Central memory CD8-positive, alpha-beta T cell (primary cell): ENCODE data around the gene GP1BB.

ENCODE experiments used
- ATAC-seq: fragments of 150-1000 bp; cut with Tn5 transposase; replicated peaks from 2 replicates; pipeline ENCODE4 v1.10.0; 2022; ENCODE audit warnings: mild to moderate bottlenecking, moderate FRiP score, moderate number of reproducible peaks; ENCODE audit not compliant: poor library complexity, severe bottlenecking; ENCODE audit errors: extremely low read depth
- DNase-seq, 2 donors: peaks; one replicate each; pipeline ENCODE4 v3.0.0; 2021; ENCODE audit warnings: low spot score in 2 of 2
- H3K27ac Mint-ChIP-seq: one replicate; pipeline ENCODE4 v1.8.0; 2022; ENCODE audit warnings: low read depth, mild to moderate bottlenecking, moderate library complexity, mixed read lengths
- H3K27me3 Mint-ChIP-seq: one replicate; pipeline ENCODE4 v1.8.0; 2022; ENCODE audit warnings: mixed read lengths
- H3K36me3 Mint-ChIP-seq: one replicate; pipeline ENCODE4 v1.8.0; 2022; ENCODE audit warnings: mild to moderate bottlenecking, moderate library complexity, mixed read lengths; ENCODE audit not compliant: insufficient read depth
- H3K4me1 Mint-ChIP-seq: one replicate; pipeline ENCODE4 v1.8.0; 2022; ENCODE audit warnings: mixed read lengths
- H3K4me3 Mint-ChIP-seq: one replicate; pipeline ENCODE4 v1.8.0; 2022; ENCODE audit warnings: mild to moderate bottlenecking, moderate library complexity, mixed read lengths
- H3K9me3 Mint-ChIP-seq: one replicate; pipeline ENCODE4 v1.8.0; 2022; ENCODE audit warnings: mixed read lengths

Gene GP1BB

DNA sequence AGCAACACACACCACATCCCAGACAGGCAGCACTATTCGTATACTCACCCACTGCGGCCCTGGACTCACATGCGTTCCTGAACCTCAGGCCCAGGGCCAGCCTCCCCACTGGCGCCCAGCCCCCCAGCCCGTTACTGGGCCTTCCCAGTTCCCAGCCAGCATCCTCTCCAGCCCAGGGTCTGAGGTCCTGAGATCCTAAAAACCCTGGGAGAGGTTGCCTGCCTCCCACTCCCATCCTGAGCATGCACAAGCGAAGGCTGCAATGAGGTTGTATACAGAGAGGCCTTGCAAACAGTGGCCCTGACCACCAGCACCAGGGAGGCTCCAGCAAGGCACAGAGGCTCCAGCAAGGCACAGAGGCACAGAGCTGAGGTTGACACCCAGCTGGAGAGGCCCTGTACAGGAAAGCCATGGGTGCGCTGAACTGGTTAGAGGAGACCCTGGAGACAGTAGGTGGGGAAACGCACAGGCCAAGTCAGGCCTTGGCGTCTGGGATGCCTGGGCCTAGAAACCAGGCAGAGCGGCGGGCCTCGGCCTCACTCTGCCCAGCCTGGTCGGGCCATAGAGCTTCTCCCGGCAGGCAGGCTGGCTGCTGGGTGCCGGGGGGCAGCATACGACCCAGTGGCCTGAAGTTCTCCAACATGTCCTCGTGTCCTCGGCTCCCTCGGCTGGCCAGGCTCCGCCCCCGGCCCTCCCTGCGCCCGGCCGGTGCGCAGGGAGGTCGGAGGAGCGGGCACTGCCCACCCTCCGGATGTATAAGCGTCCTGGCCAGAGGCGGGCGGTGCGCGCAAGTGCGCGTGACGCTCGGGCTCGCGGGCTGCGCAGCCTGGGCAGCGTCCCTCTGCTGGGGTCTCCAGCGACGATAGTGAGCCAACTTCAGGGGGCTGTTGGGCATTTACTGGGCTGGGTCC is 34.9 kb downstream of the GP1BB start:
- no peak for ATAC-seq
- Mint-ChIP-seq H3K36me3 (peaks cover 6% of the 10 kb centered on the region), H3K9me3 (no peaks in the 10 kb centered on the region), H3K27me3 (peaks cover 88% of the 10 kb centered on the region), H3K27ac (no peak overlapping the region), H3K4me3 (peak overlapping the region; percentile 66), H3K4me1 (peaks cover 30% of the 10 kb centered on the region)
- no peak for DNase-seq

DNA sequence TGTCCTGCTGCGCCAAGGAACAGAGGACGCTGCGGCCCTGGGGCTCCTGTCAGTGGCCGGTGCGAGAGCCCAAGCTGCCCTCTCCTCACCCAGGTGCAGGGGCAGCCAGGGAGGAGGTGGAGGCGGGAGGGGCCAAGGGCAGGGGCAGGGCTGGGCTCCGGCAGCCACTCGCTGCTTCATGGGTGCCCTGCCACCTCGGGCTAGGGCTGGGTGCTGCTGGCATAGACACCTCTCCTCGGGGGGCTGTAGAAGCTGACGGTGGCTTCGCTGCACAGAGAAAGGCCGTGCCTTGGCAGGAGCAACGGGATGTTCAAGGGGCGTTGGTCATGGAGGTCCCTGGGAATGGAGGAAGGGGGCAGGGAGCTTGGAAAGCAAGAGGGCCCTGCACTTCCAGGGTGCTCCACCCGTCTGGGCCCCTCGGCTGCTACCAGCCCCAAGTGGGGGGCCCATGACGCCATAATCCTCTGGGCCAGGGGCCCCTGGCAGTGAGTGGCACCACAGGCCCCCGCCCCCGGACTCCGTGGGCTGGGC is 35.6 kb downstream of the GP1BB start:
- Mint-ChIP-seq H3K4me3 (no peak overlapping the region), H3K27me3 (peaks cover 89% of the 10 kb centered on the region), H3K36me3 (peaks cover 6% of the 10 kb centered on the region), H3K4me1 (peaks cover 30% of the 10 kb centered on the region), H3K27ac (no peak overlapping the region), H3K9me3 (no peaks in the 10 kb centered on the region)
- ATAC-seq (no peak), DNase-seq (no peak)

DNA sequence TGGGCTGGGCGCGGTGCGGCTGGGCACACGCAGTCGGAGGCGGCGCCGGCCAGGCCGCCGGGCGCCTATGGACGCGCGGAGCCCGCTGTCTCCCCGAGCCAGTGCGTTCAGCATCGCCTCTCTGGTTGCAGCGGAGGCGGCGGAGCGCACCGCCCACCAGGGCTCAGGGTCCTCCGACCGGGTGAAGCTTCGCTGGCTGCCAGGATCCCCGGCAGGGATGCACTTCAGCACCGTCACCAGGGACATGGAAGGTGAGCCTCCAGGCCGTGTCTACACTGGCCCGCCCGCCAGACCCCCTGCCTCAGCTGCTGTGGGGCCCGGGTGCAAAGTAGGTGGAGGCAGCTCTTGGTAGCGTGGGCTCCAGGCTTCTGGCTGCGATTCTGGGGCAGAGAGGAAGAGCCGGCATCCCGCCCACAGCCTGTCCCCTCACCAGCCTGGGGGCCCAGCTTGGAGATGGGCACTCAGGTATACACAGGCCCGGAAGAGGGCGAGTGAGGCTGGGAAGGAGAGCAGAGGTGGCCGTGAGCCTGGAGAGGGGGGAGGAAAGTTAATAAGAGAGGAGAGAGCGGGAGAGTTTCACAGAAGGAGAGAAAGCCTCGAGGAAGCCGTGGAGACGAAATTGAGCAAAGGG is 36.2 kb downstream of the GP1BB start:
- Mint-ChIP-seq H3K4me3 (peak overlapping the region; percentile 79), H3K27me3 (peaks cover 89% of the 10 kb centered on the region), H3K9me3 (no peaks in the 10 kb centered on the region), H3K36me3 (peaks cover 6% of the 10 kb centered on the region), H3K27ac (peak overlapping the region; percentile 49), H3K4me1 (peaks cover 30% of the 10 kb centered on the region)
- ATAC-seq (no peak), DNase-seq (no peak)

DNA sequence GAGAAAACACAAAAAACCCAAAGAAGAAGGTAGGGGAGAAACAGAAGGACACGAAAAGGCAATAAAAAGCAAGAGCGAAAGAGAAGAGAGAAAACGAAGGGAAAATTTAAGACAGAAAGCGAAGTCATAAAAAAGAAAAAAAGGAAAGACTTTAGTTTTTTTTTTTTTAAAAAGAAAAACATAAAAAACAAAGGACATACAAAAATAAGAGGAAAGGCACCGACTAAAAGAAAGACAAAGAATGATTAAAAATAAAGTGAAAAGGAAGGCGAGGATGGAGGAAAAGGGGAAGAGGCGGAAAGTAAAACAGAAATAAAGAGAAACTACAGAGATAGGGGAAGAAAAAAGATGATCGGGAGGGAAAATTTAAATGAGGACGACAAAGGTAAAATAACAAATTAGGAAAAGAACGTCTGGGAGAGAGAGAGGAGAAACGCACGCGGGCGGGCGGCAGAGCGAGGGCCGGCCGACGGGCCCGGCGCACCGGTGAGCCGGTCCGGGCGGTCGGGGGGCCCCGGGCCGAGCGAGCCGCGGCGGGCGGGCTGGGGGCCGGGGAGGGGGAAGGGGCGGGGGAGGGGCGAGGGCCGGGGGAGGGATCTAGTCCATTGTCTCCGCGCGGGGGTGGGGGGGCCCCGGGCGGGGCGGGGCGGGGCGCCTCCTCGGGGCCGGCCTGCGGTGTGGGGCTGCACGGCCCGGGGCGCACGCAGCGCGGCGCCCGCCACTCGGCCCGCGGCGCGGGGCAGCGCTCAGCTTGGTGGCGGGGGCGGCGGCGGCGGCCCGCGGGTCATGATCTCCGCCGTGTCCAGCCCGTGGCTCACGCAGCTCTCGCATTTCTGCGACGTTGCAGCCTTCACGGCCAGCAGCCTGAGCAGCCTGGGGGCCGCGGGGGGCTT is 37.0 kb downstream of the GP1BB start, which contains the start of gene TBX1:
TSS of gene TBX1 (plus strand) at position 721 of the 893 bp plus-strand sequence. CDS start at position 787, 66 bp downstream.
- Mint-ChIP-seq H3K27me3 (peaks cover 91% of the 10 kb centered on the region), H3K27ac (peak within 1 kb of the TSS; percentile 49), H3K36me3 (peaks cover 6% of the 10 kb centered on the region), H3K9me3 (no peaks in the 10 kb centered on the region), H3K4me3 (peak within 1 kb of the TSS; percentile 79), H3K4me1 (peaks cover 30% of the 10 kb centered on the region)
- ATAC-seq = no peak
- no peak for DNase-seq

DNA sequence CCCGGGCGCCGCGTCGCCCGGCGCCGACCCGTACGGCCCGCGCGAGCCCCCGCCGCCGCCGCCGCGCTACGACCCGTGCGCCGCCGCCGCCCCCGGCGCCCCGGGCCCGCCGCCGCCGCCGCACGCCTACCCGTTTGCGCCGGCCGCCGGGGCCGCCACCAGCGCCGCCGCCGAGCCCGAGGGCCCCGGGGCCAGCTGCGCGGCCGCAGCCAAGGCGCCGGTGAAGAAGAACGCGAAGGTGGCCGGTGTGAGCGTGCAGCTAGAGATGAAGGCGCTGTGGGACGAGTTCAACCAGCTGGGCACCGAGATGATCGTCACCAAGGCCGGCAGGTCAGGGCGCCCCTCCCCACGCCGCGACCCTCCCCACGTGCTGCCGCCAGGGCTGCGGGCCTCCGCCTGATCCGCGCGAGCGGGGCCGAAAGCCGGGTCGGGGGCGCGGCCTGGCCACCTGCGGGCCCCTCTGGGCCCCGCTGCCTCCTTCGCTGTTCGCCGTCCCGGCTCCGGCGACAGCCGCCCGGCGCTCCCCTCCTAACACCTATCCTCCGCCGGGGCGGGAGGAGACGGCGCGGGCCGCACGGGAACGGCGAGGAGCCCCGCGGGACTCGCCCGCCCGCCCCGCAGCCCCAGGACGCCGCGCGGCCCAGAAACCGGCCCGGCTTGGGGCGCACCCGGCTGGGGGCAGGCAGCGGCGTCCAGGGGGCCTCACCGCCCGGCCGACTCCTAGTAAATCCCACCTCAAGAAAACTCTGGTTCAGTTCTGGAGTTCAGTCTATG is 37.8 kb downstream of the GP1BB start:
- Mint-ChIP-seq H3K4me3 (peak overlapping the region; percentile 57), H3K27me3 (peaks cover 86% of the 10 kb centered on the region), H3K36me3 (peaks cover 6% of the 10 kb centered on the region), H3K4me1 (peaks cover 24% of the 10 kb centered on the region), H3K9me3 (no peaks in the 10 kb centered on the region), H3K27ac (no peak overlapping the region)
- ATAC-seq (no peak), DNase-seq (no peak)

DNA sequence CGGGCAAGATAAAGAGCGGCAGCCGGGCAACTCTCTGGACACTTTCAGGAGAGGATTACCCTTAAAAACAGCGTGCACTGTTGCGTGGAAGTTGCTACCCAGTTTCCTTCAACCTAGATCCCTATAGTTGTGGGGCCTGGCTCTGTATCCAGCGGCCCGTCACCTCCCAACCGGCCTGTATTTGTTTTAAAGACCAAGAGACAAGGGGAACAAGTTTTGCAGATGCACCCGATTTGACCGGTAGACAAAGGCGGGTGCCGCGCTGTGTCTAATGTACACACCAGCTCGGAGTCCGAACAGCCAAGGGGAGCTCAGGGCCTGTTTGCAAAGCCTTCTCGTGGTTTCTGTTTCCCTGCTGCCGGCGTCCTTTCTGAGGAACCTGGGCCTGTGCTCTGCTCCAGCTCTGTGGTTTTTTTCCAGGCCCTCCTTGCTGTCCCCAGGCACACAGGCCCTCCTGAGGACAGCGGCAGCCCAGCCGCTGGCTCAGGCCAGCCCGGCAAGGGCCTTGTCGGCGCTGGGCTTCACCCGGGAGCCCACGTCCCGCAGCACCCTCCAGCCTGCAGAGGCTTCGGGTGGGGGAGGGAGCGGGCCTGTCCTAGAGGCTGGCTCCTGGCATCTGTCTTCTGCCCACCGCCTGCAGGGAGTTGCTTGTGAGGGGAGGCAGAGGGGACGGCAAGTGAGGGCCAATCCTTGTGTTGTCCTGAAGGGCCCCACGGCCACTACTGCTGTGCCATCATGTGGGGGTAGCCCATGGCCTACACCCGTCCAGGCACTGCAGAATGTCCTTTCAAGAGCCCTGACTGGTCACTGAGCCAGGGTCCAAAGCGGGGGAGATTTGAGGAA is 38.6 kb downstream of the GP1BB start:
- Mint-ChIP-seq H3K27me3 (peaks cover 84% of the 10 kb centered on the region), H3K9me3 (no peaks in the 10 kb centered on the region), H3K27ac (no peak overlapping the region), H3K4me3 (peak overlapping the region; percentile 57), H3K4me1 (peaks cover 19% of the 10 kb centered on the region), H3K36me3 (peaks cover 4% of the 10 kb centered on the region)
- no peak for ATAC-seq
- DNase-seq = no peak

DNA sequence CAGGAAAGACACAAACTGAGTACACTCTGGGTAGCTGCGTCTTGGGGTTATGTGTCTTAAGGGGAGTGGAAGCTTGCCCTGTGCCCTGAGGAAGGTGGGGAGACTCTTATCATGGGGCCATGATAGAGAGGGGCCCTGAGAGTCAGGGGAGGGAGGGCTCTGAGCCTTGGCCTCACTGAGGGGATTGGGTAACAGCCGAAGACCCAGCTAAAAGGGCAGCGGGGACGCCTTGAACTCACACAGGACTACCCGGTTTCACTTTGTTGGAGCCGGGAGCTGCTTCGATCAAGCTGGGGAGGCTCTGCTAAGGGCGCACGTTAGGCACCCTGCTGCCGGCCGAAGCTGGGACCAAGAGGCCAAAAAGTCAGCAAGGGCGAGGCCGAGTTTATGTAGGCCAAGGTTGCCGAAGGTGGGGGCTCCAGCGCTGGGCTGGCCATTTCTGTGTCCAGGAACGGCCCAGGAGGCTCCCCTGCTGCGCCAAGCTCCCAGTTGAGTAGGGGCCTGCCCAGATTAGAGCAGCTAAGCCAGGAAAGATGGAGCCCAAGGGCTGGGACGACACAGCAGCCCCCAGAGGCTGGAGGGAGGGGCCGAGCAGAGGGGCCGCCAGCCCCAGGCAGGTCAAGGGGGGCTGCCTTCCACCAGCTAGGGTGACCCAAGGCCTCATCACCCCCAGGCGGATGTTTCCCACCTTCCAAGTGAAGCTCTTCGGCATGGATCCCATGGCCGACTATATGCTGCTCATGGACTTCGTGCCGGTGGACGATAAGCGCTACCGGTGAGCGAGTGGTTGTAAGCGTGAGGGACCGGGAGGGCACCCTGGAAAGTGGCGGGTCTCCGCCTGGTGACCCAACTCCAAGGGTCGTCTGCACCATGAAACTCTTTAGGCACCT is 39.5 kb downstream of the GP1BB start:
- H3K36me3 Mint-ChIP-seq = peaks cover 4% of the 10 kb centered on the region
- no peak overlapping the region for H3K4me3 Mint-ChIP-seq
- DNase-seq (no peak), ATAC-seq (no peak)
- no peak overlapping the region for H3K27ac Mint-ChIP-seq
- peaks cover 21% of the 10 kb centered on the region for H3K4me1 Mint-ChIP-seq
- peaks cover 84% of the 10 kb centered on the region for H3K27me3 Mint-ChIP-seq
- no peaks in the 10 kb centered on the region for H3K9me3 Mint-ChIP-seq

DNA sequence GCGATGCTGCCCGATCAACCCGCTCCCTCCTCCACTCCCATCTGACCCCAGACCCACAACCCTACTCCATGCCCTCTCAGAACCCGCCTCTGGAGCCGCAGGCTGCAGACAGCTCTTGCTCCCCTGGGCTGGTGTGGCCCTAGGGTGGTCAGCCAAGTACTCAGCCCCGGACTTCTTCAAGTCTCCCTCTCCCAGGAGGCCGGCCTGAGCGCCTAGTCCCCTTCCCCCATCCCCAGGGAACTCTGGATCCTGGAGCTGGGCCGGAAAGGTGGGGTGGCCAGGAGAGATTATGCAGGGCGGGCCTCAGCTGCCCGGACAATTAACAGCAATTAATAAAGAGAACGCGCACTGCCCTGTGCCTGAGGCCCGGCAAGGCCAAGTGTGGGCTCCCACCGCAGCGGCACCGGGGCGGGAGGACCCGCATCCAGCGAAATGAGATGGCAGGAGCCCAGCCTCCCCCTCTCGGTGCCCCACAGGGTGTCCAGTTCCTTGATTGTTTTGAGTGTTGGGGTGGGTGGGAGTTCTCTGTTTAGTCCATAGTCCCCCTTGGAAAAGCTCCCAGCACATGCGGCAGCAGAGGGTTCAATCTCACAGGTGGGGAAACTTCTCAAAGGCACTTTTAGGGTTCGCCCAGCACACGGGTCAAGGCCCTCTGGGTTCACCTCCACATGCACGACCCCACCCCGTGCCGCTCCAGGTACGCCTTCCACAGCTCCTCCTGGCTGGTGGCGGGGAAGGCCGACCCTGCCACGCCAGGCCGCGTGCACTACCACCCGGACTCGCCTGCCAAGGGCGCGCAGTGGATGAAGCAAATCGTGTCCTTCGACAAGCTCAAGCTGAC is 40.3 kb downstream of the GP1BB start:
- Mint-ChIP-seq H3K27ac (no peak overlapping the region), H3K36me3 (peaks cover 6% of the 10 kb centered on the region), H3K27me3 (peaks cover 83% of the 10 kb centered on the region), H3K9me3 (no peaks in the 10 kb centered on the region), H3K4me3 (no peak overlapping the region), H3K4me1 (peaks cover 21% of the 10 kb centered on the region)
- DNase-seq = no peak
- no peak for ATAC-seq

DNA sequence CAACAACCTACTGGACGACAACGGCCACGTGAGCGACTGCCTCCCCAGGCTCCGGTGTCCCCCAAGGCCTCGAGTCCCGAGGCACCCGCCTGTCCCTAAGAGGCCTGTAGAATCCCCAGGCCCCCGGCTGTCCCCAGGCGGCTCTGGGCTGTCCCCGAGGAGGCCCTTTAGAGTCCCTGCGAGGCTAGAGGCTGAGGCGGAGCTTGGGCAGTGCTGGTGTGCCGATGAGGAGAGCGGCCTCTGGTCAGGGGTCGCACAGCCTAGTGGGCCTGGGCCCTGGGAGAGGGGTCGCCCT is 40.9 kb downstream of the GP1BB start:
- peaks cover 6% of the 10 kb centered on the region for H3K36me3 Mint-ChIP-seq
- no peak for DNase-seq
- peaks cover 83% of the 10 kb centered on the region for H3K27me3 Mint-ChIP-seq
- no peak overlapping the region for H3K4me3 Mint-ChIP-seq
- ATAC-seq = no peak
- no peak overlapping the region for H3K27ac Mint-ChIP-seq
- H3K4me1 Mint-ChIP-seq = peaks cover 21% of the 10 kb centered on the region
- no peaks in the 10 kb centered on the region for H3K9me3 Mint-ChIP-seq
